ENCODE data around the gene GALR1. TPM values are rescaled to one million over a fixed set of nuclear protein-coding genes. Genes with fewer than 3 reads are reported as not detected.

Gene GALR1
- polyA plus RNA-seq, 3 donors, result not detected

DNA sequence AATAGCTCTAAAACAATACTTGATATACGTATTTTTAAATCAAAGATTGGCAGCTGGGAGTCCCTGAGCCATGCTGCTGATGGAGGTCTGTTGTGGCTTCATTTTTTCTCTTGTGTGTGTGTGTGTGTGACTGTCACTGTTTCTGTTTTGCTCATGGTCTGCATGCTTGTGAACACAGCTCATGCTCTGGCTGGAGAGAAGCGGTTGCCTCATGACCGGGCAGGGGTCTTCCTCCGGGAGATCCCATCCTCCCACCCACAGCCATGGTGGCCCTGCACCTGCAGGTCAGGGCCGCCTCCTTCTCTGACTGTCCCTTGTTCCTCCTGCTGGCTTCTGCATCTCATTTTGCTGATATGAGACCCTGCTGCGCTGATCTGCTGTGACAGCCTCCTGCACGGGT is 47.3 kb upstream of the GALR1 start:
- DNase-seq, result no peak
- peaks cover 0 to 2% (median 0%) of the 10 kb centered on the region in 3 donors for H3K27me3 Mint-ChIP-seq (ENCODE audit: low read depth in 3 of 3)
- no peaks in the 10 kb centered on the region for H3K36me3 Mint-ChIP-seq
- no peaks in the 10 kb centered on the region for H3K27me3 ChIP-seq (ENCODE audit: control insufficient read depth in 2 of 2, insufficient read depth in 2 of 2, low read length in 2 of 2)
- peaks cover 0 to 3% (median 0%) of the 10 kb centered on the region in 7 donors for H3K9me3 Mint-ChIP-seq
- peaks cover under 1 to 3% of the 10 kb centered on the region in 2 donors for H3K4me1 ChIP-seq (ENCODE audit: control insufficient read depth in 1 of 2, insufficient read depth in 2 of 2, low read length in 2 of 2)
- TF ChIP-seq, protein P1, sequence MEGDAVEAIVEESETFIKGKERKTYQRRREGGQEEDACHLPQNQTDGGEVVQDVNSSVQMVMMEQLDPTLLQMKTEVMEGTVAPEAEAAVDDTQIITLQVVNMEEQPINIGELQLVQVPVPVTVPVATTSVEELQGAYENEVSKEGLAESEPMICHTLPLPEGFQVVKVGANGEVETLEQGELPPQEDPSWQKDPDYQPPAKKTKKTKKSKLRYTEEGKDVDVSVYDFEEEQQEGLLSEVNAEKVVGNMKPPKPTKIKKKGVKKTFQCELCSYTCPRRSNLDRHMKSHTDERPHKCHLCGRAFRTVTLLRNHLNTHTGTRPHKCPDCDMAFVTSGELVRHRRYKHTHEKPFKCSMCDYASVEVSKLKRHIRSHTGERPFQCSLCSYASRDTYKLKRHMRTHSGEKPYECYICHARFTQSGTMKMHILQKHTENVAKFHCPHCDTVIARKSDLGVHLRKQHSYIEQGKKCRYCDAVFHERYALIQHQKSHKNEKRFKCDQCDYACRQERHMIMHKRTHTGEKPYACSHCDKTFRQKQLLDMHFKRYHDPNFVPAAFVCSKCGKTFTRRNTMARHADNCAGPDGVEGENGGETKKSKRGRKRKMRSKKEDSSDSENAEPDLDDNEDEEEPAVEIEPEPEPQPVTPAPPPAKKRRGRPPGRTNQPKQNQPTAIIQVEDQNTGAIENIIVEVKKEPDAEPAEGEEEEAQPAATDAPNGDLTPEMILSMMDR (IDR thresholded peaks at IDR 0.05), result no peak
- WGBS (ENCODE audit: insufficient coverage), result 81% methylated on average over 6 of the region's 7 CpGs
- H3K36me3 ChIP-seq (replicated peaks in 1 of 2; ENCODE audit: control insufficient read depth in 1 of 2, insufficient read depth in 2 of 2, low read length in 2 of 2), result no peaks in the 10 kb centered on the region
- H4K20me1 ChIP-seq (ENCODE audit: insufficient read depth, low read length), result no peaks in the 10 kb centered on the region
- peak overlapping the region in 2 of 7 donors; percentile 2 to 4 for H3K27ac Mint-ChIP-seq
- H3K27ac ChIP-seq (ENCODE audit: low read depth in 1 of 2, low read length in 2 of 2), result no peak overlapping the region
- no peak overlapping the region for H3K4me2 ChIP-seq (replicated peaks; ENCODE audit: extremely low read depth, low read length, poor library complexity, severe bottlenecking)
- no peak overlapping the region for H3K9ac ChIP-seq (ENCODE audit: insufficient read depth, low read length, poor library complexity, severe bottlenecking)
- H3K4me1 Mint-ChIP-seq, result peaks cover 8% of the 10 kb centered on the region
- no peaks in the 10 kb centered on the region for H3K79me2 ChIP-seq (ENCODE audit: insufficient read depth, low read length)
- H2AFZ ChIP-seq (ENCODE audit: insufficient read depth, low read depth, low read length, poor library complexity, severe bottlenecking), result no peak overlapping the region
- H3K4me3 ChIP-seq (replicated peaks in 1 of 3; ENCODE audit: low read depth in 2 of 3, low read length in 3 of 3), result no peak overlapping the region
- no peaks in the 10 kb centered on the region for H3K9me3 ChIP-seq (replicated peaks in 1 of 2; ENCODE audit: control insufficient read depth in 1 of 2, insufficient read depth in 1 of 2, low read length in 2 of 2)
- intact Hi-C loops (cut with micrococcal nuclease), result no loop called here
- no peak overlapping the region for H3K4me3 Mint-ChIP-seq

DNA sequence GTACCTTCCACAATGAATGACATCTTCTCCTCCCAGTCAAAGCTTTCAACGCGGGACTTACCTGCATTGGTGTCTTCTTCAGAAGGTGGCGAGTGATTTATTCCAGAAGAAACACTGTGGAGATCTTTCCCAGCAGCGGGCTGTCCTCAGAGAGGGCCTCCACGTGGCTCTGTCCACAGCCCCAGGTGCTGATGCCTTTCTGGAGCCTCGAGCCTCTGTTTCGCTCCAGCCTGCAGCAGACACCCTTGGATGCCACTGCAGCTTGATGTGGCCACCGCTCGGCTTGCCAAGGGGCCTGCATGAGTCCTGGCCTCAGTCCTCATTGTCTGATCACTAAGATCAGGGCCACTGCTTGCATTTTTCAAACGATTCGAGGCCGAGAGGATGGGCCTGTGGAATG is 46.6 kb upstream of the GALR1 start:
- DNase-seq, result no peak
- Mint-ChIP-seq H3K4me1 (peaks cover 12% of the 10 kb centered on the region), H3K27me3 (ENCODE audit: low read depth in 3 of 3) (peaks cover 0 to 2% (median 0%) of the 10 kb centered on the region in 3 donors), H3K27ac (no peak overlapping the region), H3K36me3 (no peaks in the 10 kb centered on the region), H3K9me3 (peaks cover 0 to 3% (median 0%) of the 10 kb centered on the region in 7 donors), H3K4me3 (no peak overlapping the region)
- Histone ChIP-seq H3K9ac (ENCODE audit: insufficient read depth, low read length, poor library complexity, severe bottlenecking) (no peak overlapping the region), H3K4me3 (replicated peaks in 1 of 3; ENCODE audit: low read depth in 2 of 3, low read length in 3 of 3) (no peak overlapping the region), H3K4me1 (ENCODE audit: control insufficient read depth in 1 of 2, insufficient read depth in 2 of 2, low read length in 2 of 2) (peaks cover 7 to 8% of the 10 kb centered on the region in 2 donors), H3K27me3 (ENCODE audit: control insufficient read depth in 2 of 2, insufficient read depth in 2 of 2, low read length in 2 of 2) (no peaks in the 10 kb centered on the region), H4K20me1 (ENCODE audit: insufficient read depth, low read length) (no peaks in the 10 kb centered on the region), H3K27ac (ENCODE audit: low read depth in 1 of 2, low read length in 2 of 2) (no peak overlapping the region), H3K36me3 (replicated peaks in 1 of 2; ENCODE audit: control insufficient read depth in 1 of 2, insufficient read depth in 2 of 2, low read length in 2 of 2) (no peaks in the 10 kb centered on the region), H2AFZ (ENCODE audit: insufficient read depth, low read depth, low read length, poor library complexity, severe bottlenecking) (no peak overlapping the region), H3K79me2 (ENCODE audit: insufficient read depth, low read length) (no peaks in the 10 kb centered on the region), H3K9me3 (replicated peaks in 1 of 2; ENCODE audit: control insufficient read depth in 1 of 2, insufficient read depth in 1 of 2, low read length in 2 of 2) (no peaks in the 10 kb centered on the region), H3K4me2 (replicated peaks; ENCODE audit: extremely low read depth, low read length, poor library complexity, severe bottlenecking) (no peak overlapping the region)
- intact Hi-C loops (cut with micrococcal nuclease), result no loop called here
- 90% methylated on average over 9 of the region's 12 CpGs for WGBS (ENCODE audit: insufficient coverage)
- TF ChIP-seq, protein P1 (IDR thresholded peaks at IDR 0.05), result no peak

Data from CD14-positive monocyte (primary cell).